GM12873 (cell line): Measurements from ENCODE around the gene CHCHD3.

Experiments used
- CTCF ChIP-seq: IDR thresholded peaks from 2 replicates; pipeline ENCODE4 v1.5.1; 2012; ENCODE audit warnings: low read depth, mild to moderate bottlenecking, moderate library complexity, low read length, control low read depth; ENCODE audit not compliant: insufficient read depth; ENCODE audit errors: missing control alignments

CHCHD3 gene

GRCh38 chr7:133025056-133025455 is 56.8 kb downstream of the CHCHD3 start:
- TF ChIP-seq CTCF = no peak

- TF ChIP-seq CTCF = no peak
These were observed 57.3 kb downstream of the CHCHD3 start for GRCh38 chr7:133024596-133024995.

GRCh38 chr7:133023370-133024071 is 58.4 kb downstream of the CHCHD3 start:
- TF ChIP-seq CTCF = no peak

- no peak for TF ChIP-seq CTCF
These were observed 59.2 kb downstream of the CHCHD3 start for GRCh38 chr7:133022661-133023060.

- no peak for TF ChIP-seq CTCF
These were observed 60.7 kb downstream of the CHCHD3 start for GRCh38 chr7:133021196-133021595.

- no peak for TF ChIP-seq CTCF
These were observed 61.4 kb downstream of the CHCHD3 start for GRCh38 chr7:133020496-133020895.

- no peak for TF ChIP-seq CTCF
These were observed 62.3 kb downstream of the CHCHD3 start for GRCh38 chr7:133019590-133019989.
